Calu3 (cell line): ENCODE data around the gene SLC5A5. TPM values are rescaled to one million over a fixed set of nuclear protein-coding genes. Genes with fewer than 3 reads are reported as not detected.

Source experiments
- BruUV-seq: library from RNA; stranded (reverse); fragments of 400-500 nt; replicated peaks from 2 replicates; lab custom pipeline; 2021; lab: Mats Ljungman, UMichigan
- CTCF ChIA-PET: fragments of 300-600 bp; sonication (Branson Sonifier 250); formaldehyde crosslinking; loops from one replicate; lab custom pipeline; 2022; ENCODE audit warnings: antibody characterized with exemption; lab: Charles Lee
- DNase-seq: peaks from one replicate; pipeline ENCODE4 v3.0.0; 2022
- H3K27ac Mint-ChIP-seq: one replicate; pipeline ENCODE4 v1.8.0; 2022; ENCODE audit warnings: mixed read lengths; ENCODE audit not compliant: unreplicated experiment
- H3K27me3 Mint-ChIP-seq: one replicate; pipeline ENCODE4 v1.8.0; 2022; ENCODE audit warnings: mixed read lengths; ENCODE audit not compliant: unreplicated experiment
- H3K36me3 Mint-ChIP-seq: one replicate; pipeline ENCODE4 v1.8.0; 2022; ENCODE audit warnings: mild to moderate bottlenecking, moderate library complexity, mixed read lengths; ENCODE audit not compliant: insufficient read depth, unreplicated experiment
- H3K4me1 Mint-ChIP-seq: one replicate; pipeline ENCODE4 v1.8.0; 2022; ENCODE audit warnings: mild to moderate bottlenecking, low read depth, mixed read lengths; ENCODE audit not compliant: unreplicated experiment
- H3K4me3 Mint-ChIP-seq: one replicate; pipeline ENCODE4 v1.8.0; 2022; ENCODE audit warnings: mild to moderate bottlenecking, low read depth, moderate library complexity, mixed read lengths; ENCODE audit not compliant: unreplicated experiment
- H3K9me3 Mint-ChIP-seq: one replicate; pipeline ENCODE4 v1.8.0; 2022; ENCODE audit warnings: low read depth, mixed read lengths; ENCODE audit not compliant: unreplicated experiment
- CTCF ChIP-seq: fragments of 200-600 bp; IDR thresholded peaks from one replicate; pipeline ENCODE4 v1.8.0; 2022; ENCODE audit warnings: antibody characterized with exemption; ENCODE audit not compliant: unreplicated experiment
- intact Hi-C: fragments of 100-400 bp; cut with micrococcal nuclease; formaldehyde crosslinking; loops from one replicate; pipeline ENCODE4 v1.10.0; 2022; ENCODE audit not compliant: unreplicated experiment
- total RNA-seq: library from RNA; stranded (reverse); gene quantifications from 2 replicates; pipeline ENCODE4 v1.2.3, GENCODE V29; 2022

Gene SLC5A5
- total RNA-seq, 1 experiment from 2014 or later: not detected

GRCh38 chr19:17920527-17920926 lies 48.8 kb downstream of the SLC5A5 start:
- DNase-seq: no peak
- no peak overlapping the region for H3K27ac Mint-ChIP-seq
- no peak for TF ChIP-seq CTCF
- H3K4me3 Mint-ChIP-seq: no peak overlapping the region
- H3K36me3 Mint-ChIP-seq: no peaks in the 10 kb centered on the region
- H3K9me3 Mint-ChIP-seq: no peaks in the 10 kb centered on the region
- CTCF ChIA-PET: no interaction called here
- no peaks in the 10 kb centered on the region for H3K4me1 Mint-ChIP-seq
- no peaks in the 10 kb centered on the region for H3K27me3 Mint-ChIP-seq
- intact Hi-C loops: no loop called here
- no TSS peak for BruUV-seq

DNA sequence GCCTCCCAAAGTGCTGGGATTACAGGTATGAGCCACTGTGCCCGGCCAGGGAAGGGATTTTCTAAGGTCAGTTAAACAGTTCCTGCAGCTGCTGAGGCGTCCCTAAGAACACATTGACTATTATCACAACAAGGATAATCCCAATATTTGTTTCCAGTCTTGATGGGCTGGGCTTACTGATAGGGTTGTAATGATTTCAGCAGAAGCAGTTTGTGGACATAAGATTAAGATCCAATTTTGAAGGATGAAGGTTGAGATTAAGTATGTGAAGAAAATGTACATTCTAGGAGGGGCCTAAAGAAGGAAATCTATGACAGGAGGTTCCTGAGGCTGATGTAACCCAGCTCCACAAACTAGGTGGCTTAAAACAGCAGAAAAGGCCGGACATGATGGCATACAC lies 50.4 kb downstream of the SLC5A5 start:
- no peak for TF ChIP-seq CTCF
- no peak for DNase-seq
- no peak overlapping the region for H3K4me3 Mint-ChIP-seq

GRCh38 chr19:17926044-17926443 lies 54.3 kb downstream of the SLC5A5 start:
- CTCF ChIA-PET: interaction anchor here (0.7 kb wide), 1 partner anchor 11 kb away, joined by 3 read pairs; no protein-coding TSS in a partner anchor
- Mint-ChIP-seq H3K4me3 (no peak overlapping the region), H3K27ac (no peak overlapping the region), H3K9me3 (peaks cover 2% of the 10 kb centered on the region), H3K4me1 (no peaks in the 10 kb centered on the region), H3K36me3 (no peaks in the 10 kb centered on the region), H3K27me3 (peaks cover 13% of the 10 kb centered on the region)
- no peak for DNase-seq
- intact Hi-C loops: no loop called here
- BruUV-seq: no TSS peak
- TF ChIP-seq CTCF: no peak

More for the DNA sequence above, 50.4 kb downstream of the SLC5A5 start:
- H3K4me1 Mint-ChIP-seq: no peaks in the 10 kb centered on the region
- H3K36me3 Mint-ChIP-seq: no peaks in the 10 kb centered on the region
- no TSS peak for BruUV-seq
- CTCF ChIA-PET: interaction anchor here (1.0 kb wide), 1 partner anchor 37 kb away, joined by 3 read pairs; no protein-coding TSS in a partner anchor
- peaks cover 10% of the 10 kb centered on the region for H3K27me3 Mint-ChIP-seq
- no peak overlapping the region for H3K27ac Mint-ChIP-seq
- peaks cover 2% of the 10 kb centered on the region for H3K9me3 Mint-ChIP-seq
- intact Hi-C loops: no loop called here

GRCh38 chr19:17929056-17929455 lies 57.3 kb downstream of the SLC5A5 start:
- H3K4me1 Mint-ChIP-seq: peaks cover 8% of the 10 kb centered on the region
- no peak for TF ChIP-seq CTCF
- no peak overlapping the region for H3K4me3 Mint-ChIP-seq
- H3K36me3 Mint-ChIP-seq: peaks cover 17% of the 10 kb centered on the region
- intact Hi-C loops: no loop called here
- CTCF ChIA-PET: no interaction called here
- no peak overlapping the region for H3K27ac Mint-ChIP-seq
- BruUV-seq: no TSS peak
- peaks cover 2% of the 10 kb centered on the region for H3K9me3 Mint-ChIP-seq
- DNase-seq: no peak
- H3K27me3 Mint-ChIP-seq: peaks cover 13% of the 10 kb centered on the region
